ENCODE results near the gene MAP4K4. TPM values are rescaled to one million over a fixed set of nuclear protein-coding genes. Genes with fewer than 3 reads are reported as not detected.

The MAP4K4 gene
- total and polyA plus RNA-seq, 2 of the 13 experiments (the other 11 are each of a cell fraction or from before 2014, with no cell fraction given), result 105 to 264 TPM

- TF ChIP-seq ZHX2 (IDR thresholded peaks at IDR 0.05; ENCODE audit: low read depth) (no peak), ZHX2 (CRISPR knock-in tag; IDR thresholded peaks at IDR 0.05; ENCODE audit: borderline replicate concordance) (no peak), NFRKB (IDR thresholded peaks at IDR 0.05) (no peak), SIX4 (CRISPR knock-in tag; IDR thresholded peaks at IDR 0.05) (peak; percentile 82), MAFG (CRISPR knock-in tag; IDR thresholded peaks at IDR 0.05) (no peak), WIZ (CRISPR knock-in tag; IDR thresholded peaks at IDR 0.05) (no peak), ZNF772 (CRISPR knock-in tag; IDR thresholded peaks at IDR 0.05) (no peak), ZNF12 (CRISPR knock-in tag; IDR thresholded peaks at IDR 0.05) (peak; percentile 71), KDM5B (CRISPR knock-in tag; IDR thresholded peaks at IDR 0.05; ENCODE audit: borderline replicate concordance) (no peak), ZNF550 (CRISPR knock-in tag; IDR thresholded peaks at IDR 0.05; ENCODE audit: borderline replicate concordance) (no peak), ZNF800 (CRISPR knock-in tag; IDR thresholded peaks at IDR 0.05) (no peak), ZNF7 (CRISPR knock-in tag; IDR thresholded peaks at IDR 0.05) (no peak), NFE2L1 (CRISPR knock-in tag; IDR thresholded peaks at IDR 0.05; ENCODE audit: borderline replicate concordance) (no peak), ZNF788 (CRISPR knock-in tag; IDR thresholded peaks at IDR 0.05; ENCODE audit: borderline replicate concordance) (no peak), ZNF362 (CRISPR knock-in tag; IDR thresholded peaks at IDR 0.05; ENCODE audit: borderline replicate concordance) (peak; percentile 96), EHMT2 (IDR thresholded peaks at IDR 0.05; ENCODE audit: borderline replicate concordance, low read depth, low read length) (no peak), FOXM1 (CRISPR knock-in tag; IDR thresholded peaks at IDR 0.05) (no peak), SIX1 (CRISPR knock-in tag; IDR thresholded peaks at IDR 0.05; ENCODE audit: borderline replicate concordance) (peak; percentile 67; the same call in 1 of the 2 replicates), THYN1 (CRISPR knock-in tag; IDR thresholded peaks at IDR 0.05; ENCODE audit: borderline replicate concordance, low read depth) (no peak)
Observed at GRCh38 chr2:101763496-101764333, 66.2 kb downstream of the MAP4K4 start (continued).
